ENCODE measurements around the gene TTLL5. TPM values are rescaled to one million over a fixed set of nuclear protein-coding genes. Genes with fewer than 3 reads are reported as not detected.

Gene TTLL5
- polyA plus RNA-seq, 3 donors, result 29.4 to 36.6 (median 32.7) TPM

GRCh38 chr14:75960231-75960630, 299.2 kb downstream of the TTLL5 start:
- DNase-seq (ENCODE audit: extremely low read depth in 1 of 11, low read depth in 9 of 11, low spot score in 4 of 11), result no peak

DNA sequence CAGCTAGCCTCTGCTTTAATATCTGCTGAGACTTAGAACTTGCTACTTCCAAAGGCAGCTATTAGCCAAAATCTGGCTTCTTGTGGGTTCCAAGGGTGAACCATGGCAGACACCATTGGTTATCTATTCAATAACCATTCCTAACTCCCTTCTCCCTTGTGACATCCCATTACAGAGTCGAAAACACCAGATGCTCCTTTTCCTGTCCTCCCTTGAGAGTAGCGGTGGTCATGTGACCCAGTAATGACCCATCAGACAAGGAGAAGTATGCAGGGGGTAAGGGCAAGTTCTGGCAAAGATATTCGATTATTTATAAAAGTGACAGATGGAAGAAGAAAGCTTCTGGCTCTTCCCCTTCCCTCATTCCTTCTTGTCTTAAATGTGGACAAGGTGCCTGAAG, 300.6 kb downstream of the TTLL5 start:
- no peak for DNase-seq (ENCODE audit: extremely low read depth in 1 of 11, low read depth in 9 of 11, low spot score in 4 of 11)

- no peak for DNase-seq (ENCODE audit: extremely low read depth in 1 of 11, low read depth in 9 of 11, low spot score in 4 of 11)
Measured at GRCh38 chr14:75967866-75968265, 306.8 kb downstream of the TTLL5 start.

DNA sequence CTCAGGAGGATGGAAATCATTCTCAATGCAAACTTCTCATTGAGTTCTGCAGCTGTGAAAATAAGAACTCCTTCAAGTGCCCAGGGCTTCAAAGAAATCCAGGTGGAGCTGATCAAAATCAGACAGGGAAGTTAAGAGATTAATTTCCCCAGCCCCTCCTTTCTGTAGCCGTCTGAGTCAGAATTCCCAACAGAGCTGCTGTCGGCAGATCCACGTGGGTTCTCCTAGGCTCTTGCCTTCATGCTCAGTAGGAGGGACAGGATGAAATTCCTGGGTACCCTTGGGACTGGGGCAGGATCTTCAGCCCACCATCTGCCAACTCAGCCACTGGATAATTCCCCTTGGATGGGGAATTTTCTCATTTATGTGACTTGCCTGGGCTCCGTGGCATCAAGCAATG, 307.4 kb downstream of the TTLL5 start:
- no peak for DNase-seq (ENCODE audit: extremely low read depth in 1 of 11, low read depth in 9 of 11, low spot score in 4 of 11)

GRCh38 chr14:75969126-75969525, 308.1 kb downstream of the TTLL5 start:
- DNase-seq (ENCODE audit: extremely low read depth in 1 of 11, low read depth in 9 of 11, low spot score in 4 of 11), result no peak

DNA sequence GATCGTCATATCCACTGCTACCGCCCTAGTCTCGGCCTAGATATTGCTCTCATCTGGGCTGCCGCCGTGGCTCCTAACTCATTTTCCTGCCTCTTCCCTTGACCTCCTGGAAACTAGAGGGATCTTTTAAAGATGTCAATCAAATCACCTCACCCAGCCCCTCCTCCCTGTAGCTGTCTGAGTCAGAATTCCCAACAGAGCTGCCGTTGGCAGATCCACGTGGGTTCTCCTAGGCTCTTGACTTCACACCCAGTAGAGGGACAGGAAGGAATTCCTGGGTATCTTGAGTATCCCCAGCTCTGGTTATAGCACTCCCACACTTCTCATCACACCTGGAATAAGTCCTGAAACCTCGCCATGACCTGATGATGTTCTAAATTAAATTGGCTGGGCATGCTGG, 308.8 kb downstream of the TTLL5 start:
- DNase-seq (ENCODE audit: extremely low read depth in 1 of 11, low read depth in 9 of 11, low spot score in 4 of 11), result no peak

- DNase-seq (ENCODE audit: extremely low read depth in 1 of 11, low read depth in 9 of 11, low spot score in 4 of 11), result no peak
Measured at GRCh38 chr14:75970989-75971388, 309.9 kb downstream of the TTLL5 start.

DNA sequence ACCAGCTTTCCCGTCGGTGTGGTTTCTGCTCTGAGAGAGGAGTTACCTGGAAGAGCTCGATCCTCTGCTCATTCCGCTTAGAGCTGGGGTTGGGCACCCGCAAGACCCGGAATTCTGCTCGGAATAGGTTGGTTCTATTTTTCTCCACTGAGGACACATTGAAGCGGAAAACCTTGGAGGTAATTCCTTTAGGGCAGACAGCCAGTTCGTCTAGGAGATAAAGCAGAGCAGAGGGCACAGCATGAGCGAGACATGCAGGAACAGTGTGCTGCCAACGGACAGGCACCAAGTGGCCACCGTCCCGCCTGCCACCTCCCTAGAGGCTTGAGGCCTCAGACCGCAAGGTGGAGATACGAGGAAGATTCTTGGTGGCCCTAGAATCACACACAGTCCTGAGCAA, 310.5 kb downstream of the TTLL5 start:
- no peak for DNase-seq (ENCODE audit: extremely low read depth in 1 of 11, low read depth in 9 of 11, low spot score in 4 of 11)

GRCh38 chr14:75972801-75973421, 311.9 kb downstream of the TTLL5 start:
- no peak for DNase-seq (ENCODE audit: extremely low read depth in 1 of 11, low read depth in 9 of 11, low spot score in 4 of 11)

DNA sequence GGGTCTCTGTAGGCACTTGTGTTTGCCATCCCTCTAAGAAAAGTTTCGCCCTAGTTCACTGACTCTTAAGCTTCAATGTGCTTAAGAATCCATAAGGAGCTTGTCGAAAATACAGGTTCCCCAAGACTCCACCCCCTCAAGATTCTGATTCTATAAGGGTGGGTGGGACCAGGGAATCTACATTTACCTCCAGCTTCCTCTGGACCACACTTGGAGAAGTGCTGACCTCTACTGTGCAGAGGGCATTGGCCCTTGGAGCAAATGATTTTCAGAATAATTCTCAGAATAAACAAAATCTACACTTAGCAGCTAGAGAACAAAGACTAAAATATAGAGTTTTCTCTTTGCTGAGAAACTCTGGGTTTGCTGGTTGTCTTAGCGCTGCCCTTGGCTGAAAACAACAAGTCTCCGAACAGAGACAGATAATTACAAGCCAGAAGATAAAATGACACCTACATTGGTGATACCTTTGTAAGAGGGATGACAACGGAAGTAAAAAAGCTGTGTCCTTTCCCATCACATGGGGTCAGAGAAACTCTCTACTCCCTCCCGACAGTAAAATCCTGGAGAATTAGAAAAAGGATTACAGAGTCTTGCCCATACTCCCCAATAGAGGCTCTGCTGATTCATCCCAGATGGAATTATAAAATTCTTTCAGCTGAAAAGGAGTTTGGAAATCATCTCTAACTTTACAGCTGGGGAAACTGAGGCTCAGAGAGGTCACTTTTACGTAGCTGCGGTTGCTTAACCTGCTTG, 316.0 kb downstream of the TTLL5 start:
- no peak for DNase-seq (ENCODE audit: extremely low read depth in 1 of 11, low read depth in 9 of 11, low spot score in 4 of 11)

DNA sequence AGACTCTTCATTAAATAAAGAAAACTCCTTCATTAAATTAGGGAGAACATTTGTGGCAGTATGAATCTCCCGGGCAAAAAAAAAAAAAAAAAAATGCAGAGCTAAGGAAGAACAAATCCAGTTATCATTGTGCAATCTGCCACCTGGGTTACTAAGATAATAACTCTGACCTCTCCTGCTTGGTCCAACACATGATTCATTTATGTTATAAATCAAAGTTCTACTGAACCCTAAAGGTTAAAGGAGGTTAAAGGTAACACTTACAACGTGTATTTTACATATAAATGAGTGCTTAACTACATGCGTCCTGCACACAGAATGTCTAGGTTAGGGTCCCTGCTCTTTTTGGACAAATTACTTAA, 316.5 kb downstream of the TTLL5 start:
- no peak for DNase-seq (ENCODE audit: extremely low read depth in 1 of 11, low read depth in 9 of 11, low spot score in 4 of 11)

DNA sequence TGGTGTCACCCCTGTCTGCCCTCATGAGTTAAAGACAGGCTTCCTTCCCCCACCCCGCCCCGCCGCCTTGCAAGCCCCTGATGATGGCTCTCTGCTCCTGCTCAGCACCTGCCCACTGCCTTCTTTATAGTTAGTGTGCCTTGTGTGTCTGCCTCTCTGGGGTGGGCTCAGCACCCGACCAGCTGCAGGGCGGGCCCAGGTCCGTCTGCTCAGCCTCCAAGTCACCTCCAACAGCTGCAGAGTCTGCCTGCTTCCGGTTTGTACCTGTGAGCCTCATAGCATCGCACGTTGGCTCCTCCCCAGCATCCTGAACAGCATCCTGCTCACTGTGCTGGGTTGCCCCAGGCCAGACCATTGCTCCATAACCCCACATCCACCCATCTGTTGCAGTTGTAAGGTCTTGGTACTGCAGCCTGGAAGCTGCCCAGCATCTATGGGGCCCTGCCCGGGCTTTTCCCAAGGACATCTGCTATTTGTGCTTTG, 317.2 kb downstream of the TTLL5 start:
- DNase-seq (ENCODE audit: extremely low read depth in 1 of 11, low read depth in 9 of 11, low spot score in 4 of 11), result no peak

GRCh38 chr14:75979071-75979571, 318.1 kb downstream of the TTLL5 start:
- DNase-seq (ENCODE audit: extremely low read depth in 1 of 11, low read depth in 9 of 11, low spot score in 4 of 11), result no peak

DNA sequence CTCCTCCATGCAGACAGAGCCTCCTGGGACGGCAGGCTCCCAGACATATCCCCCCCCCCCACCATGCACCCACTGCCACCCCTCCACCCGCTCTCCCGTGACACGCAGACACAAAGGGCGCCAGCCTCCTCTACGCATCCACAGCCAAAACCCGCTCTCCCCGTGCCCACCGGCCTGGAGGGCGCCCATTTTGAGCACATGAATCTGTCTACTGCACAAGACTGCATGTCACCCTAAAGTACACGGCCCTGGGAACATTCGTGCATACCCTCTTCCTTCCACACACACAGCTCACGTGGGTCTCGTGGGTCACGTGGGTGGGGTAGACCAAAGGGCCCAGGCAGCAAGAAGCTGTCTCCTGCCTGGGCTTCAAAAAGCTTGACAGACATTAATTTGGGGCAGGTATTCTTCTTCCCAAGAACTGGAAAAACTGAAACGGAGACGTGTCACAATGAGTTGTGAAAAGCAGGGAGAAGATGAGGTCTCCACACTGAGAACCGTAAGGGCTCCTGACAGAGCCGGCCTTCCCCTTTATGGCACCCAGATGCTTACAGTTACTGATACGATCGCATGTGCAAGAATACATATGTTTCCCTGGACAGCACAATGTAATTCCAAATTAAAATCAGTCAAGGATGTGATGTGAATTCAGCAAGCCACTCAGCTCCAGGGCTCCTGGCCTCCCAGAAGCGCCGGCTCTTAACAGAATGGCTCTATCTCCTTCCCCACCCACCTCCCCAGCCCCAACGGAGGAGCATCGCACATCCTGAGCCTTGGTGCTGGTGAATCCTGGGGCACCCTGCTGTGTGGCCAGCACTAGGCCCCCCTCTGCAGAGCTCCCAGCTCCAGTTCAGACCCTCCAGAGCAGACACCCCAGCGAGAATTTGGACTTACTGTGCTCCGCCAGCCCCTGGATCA, 318.9 kb downstream of the TTLL5 start:
- DNase-seq (ENCODE audit: extremely low read depth in 1 of 11, low read depth in 9 of 11, low spot score in 4 of 11), result no peak

GRCh38 chr14:75980856-75981255, 319.8 kb downstream of the TTLL5 start:
- no peak for DNase-seq (ENCODE audit: extremely low read depth in 1 of 11, low read depth in 9 of 11, low spot score in 4 of 11)

DNA sequence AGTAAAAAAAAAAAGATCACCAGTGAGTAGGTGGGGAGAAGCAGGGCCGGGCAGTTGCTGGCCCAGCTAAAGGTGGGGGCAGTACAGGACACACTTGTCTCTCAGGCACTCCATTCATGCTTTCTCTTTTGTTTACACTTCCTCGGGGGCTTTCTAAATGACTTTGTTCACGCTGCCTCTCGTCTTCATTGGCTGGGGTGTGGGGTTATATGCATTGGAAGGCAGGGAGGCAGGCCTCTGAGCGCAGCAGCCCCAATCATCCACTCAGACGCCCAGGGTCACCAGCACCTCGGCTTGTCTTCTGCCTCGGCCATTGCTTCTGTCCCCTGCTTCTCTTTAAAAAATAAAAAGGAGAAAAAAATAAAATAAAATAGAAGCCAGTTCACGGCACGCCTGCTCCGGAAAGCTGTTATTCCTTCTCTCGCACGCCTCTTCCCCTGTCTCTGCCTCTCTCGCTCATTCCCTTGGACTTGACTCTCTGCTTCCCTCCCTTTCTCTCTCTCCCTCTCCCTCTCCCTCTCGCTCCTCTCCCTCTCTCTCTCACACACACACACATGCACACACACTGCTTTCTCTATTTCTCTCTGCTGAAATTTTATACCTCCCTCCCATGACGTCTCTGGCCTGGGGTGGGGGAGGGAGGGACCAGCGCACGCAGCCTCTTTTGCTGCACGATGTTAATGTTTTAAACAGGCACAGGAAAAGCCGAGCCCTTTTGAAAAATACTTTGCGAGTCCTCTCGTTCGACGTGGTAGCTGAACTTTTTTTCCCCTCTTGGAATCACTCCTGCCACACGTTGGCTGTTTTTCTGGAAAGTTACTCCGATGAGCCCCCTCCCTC, 320.6 kb downstream of the TTLL5 start, which contains the start of gene TGFB3:
TSS of gene TGFB3 (minus strand) at position 570 of the 840 bp plus-strand sequence. CDS start 1,102 bp downstream, outside the sequence.
- DNase-seq (ENCODE audit: extremely low read depth in 1 of 11, low read depth in 9 of 11, low spot score in 4 of 11), result peak in 10 of 11 donors; percentile 73 to 89 (median 82)

GRCh38 chr14:75982266-75983018, 321.4 kb downstream of the TTLL5 start:
- DNase-seq (ENCODE audit: extremely low read depth in 1 of 11, low read depth in 9 of 11, low spot score in 4 of 11), result peak in 9 of 11 donors; percentile 73 to 92 (median 80)

GRCh38 chr14:75983019-75983358, 321.9 kb downstream of the TTLL5 start:
- DNase-seq (ENCODE audit: extremely low read depth in 1 of 11, low read depth in 9 of 11, low spot score in 4 of 11), result no peak

Measured in renal cortex interstitium (tissue), 11 donors.